Panc1 (cell line): Measurements from ENCODE around the gene NYAP1. TPM values are rescaled to one million over a fixed set of nuclear protein-coding genes. Genes with fewer than 3 reads are reported as not detected.

Experiments used
- ATAC-seq: fragments of 200-7000 bp; cut with Tn5 transposase; 2 replicates; pipeline ENCODE4 v1.9.1; 2020; ENCODE audit warnings: mild to moderate bottlenecking, moderate library complexity
- BruUV-seq: library from RNA; stranded (reverse); fragments of 400-500 nt; replicated peaks from 2 replicates; lab custom pipeline; 2021; lab: Mats Ljungman, UMichigan
- CTCF ChIA-PET: fragments of 300-600 bp; sonication (Branson Sonifier 250); formaldehyde crosslinking; loops from one replicate; lab custom pipeline; 2022; ENCODE audit warnings: antibody characterized with exemption; lab: Charles Lee
- POLR2A ChIA-PET: fragments of 300-600 bp; sonication (Branson Sonifier 250); formaldehyde crosslinking; loops from one replicate; lab custom pipeline; 2022; ENCODE audit warnings: antibody characterized with exemption; lab: Charles Lee
- DNase-seq: peaks from one replicate; pipeline ENCODE4 v3.0.0-alpha.2; 2010; ENCODE audit warnings: low read depth, low spot score
- H3K27ac ChIP-seq: 2 replicates; pipeline ENCODE4 v1.5.1; 2011; ENCODE audit warnings: mild to moderate bottlenecking, low read length, inconsistent platforms
- H3K27me3 ChIP-seq: fragments of 200-500 bp; sonication (Bioruptor generic); 2 replicates; pipeline ENCODE4 v1.6.0; 2014; ENCODE audit warnings: low read length, inconsistent platforms; ENCODE audit not compliant: control insufficient read depth, insufficient read depth
- H3K36me3 ChIP-seq: fragments of 200-500 bp; sonication (Bioruptor generic); 2 replicates; pipeline ENCODE4 v1.5.1; 2014; ENCODE audit warnings: inconsistent platforms, mild to moderate bottlenecking, low read length, moderate library complexity; ENCODE audit not compliant: control insufficient read depth, insufficient read depth
- H3K4me1 ChIP-seq: 2 replicates; pipeline ENCODE4 v1.5.1; 2011; ENCODE audit warnings: inconsistent platforms, mild to moderate bottlenecking, low read length, moderate library complexity; ENCODE audit not compliant: control insufficient read depth, insufficient read depth
- H3K4me3 ChIP-seq, 2 experiments: 2 replicates each; pipeline ENCODE4 v1.5.1; 2011 to 2012; ENCODE audit warnings: low read depth in 2 of 2, low read length in 2 of 2, mild to moderate bottlenecking in 2 of 2, inconsistent platforms in 1 of 2, moderate library complexity in 1 of 2
- H3K9me3 ChIP-seq: fragments of 200-500 bp; sonication (Bioruptor generic); 2 replicates; pipeline ENCODE4 v1.5.1; 2014; ENCODE audit warnings: low read depth, mild to moderate bottlenecking, inconsistent platforms, low read length, moderate library complexity; ENCODE audit not compliant: control insufficient read depth, insufficient read depth
- POLR2AphosphoS5 ChIP-seq: IDR thresholded peaks from 2 replicates; pipeline ENCODE4 v1.6.1; 2012; ENCODE audit warnings: mild to moderate bottlenecking, low read depth, low read length, moderate library complexity
- REST ChIP-seq, 2 experiments: IDR thresholded peaks; 2 replicates each; pipeline ENCODE4 v1.6.1; 2011 to 2012; ENCODE audit warnings: low read depth in 2 of 2, control low read depth in 1 of 2, low read length in 1 of 2, mild to moderate bottlenecking in 1 of 2, moderate library complexity in 1 of 2; ENCODE audit not compliant: insufficient read depth in 1 of 2
- SIN3A ChIP-seq: IDR thresholded peaks from 2 replicates; pipeline ENCODE4 v1.6.1; 2012; ENCODE audit warnings: low read depth, mild to moderate bottlenecking, low read length, moderate library complexity, borderline replicate concordance; ENCODE audit not compliant: insufficient read depth
- TCF7L2 ChIP-seq: IDR thresholded peaks from 2 replicates; pipeline ENCODE4 v1.6.1; 2011; ENCODE audit warnings: mild to moderate bottlenecking, low read depth, low read length, inconsistent platforms
- in situ Hi-C: cut with HindIII; loops from 2 replicates; pipeline ENCODE4 v1.10.0; 2016; ENCODE audit warnings: low sequenced_read_pairs, low pct_unique_long_range_greater_than_20kb
- intact Hi-C: fragments of 100-400 bp; cut with micrococcal nuclease; formaldehyde crosslinking; loops from one replicate; pipeline ENCODE4 v1.10.0; 2022; ENCODE audit not compliant: unreplicated experiment
- total RNA-seq: library from RNA; stranded (reverse); gene quantifications from one replicate; pipeline ENCODE4 v1.2.1, GENCODE V29; 2021; ENCODE audit not compliant: unreplicated experiment
- TF ChIP-seq, protein P1 (sequence below): fragments of 450-650 bp; IDR thresholded peaks from 2 replicates; pipeline ENCODE4 v1.5.1; 2017; ENCODE audit warnings: mild to moderate bottlenecking

NYAP1 gene
- total RNA-seq, 1 experiment from 2014 or later = 4.0 TPM

DNA sequence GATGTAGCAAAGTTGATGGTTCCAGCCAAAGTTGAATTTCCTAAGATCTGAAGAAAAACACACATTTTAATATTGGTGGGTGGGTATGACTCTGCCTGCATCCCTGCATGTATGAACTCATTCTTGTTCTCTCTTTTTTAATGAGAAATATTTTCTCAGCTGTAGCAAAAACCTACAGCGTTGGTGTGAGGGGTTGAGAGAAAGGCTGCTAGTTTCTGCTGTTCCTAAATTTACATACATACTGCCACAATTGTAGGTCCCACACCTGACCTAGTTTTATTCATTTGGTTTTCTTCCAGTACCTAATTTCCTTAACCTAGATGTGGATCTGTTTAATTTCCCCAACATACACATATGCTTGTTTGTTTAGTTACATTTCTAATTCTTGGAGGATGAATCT, 59.9 kb downstream of the NYAP1 start:
- H3K4me3 ChIP-seq = peak overlapping the region in 1 of 2 experiments; percentile 24; a peak in 2 of 4 replicates
- no peak for DNase-seq
- no peak for TF ChIP-seq TCF7L2
- TF ChIP-seq, protein P1, sequence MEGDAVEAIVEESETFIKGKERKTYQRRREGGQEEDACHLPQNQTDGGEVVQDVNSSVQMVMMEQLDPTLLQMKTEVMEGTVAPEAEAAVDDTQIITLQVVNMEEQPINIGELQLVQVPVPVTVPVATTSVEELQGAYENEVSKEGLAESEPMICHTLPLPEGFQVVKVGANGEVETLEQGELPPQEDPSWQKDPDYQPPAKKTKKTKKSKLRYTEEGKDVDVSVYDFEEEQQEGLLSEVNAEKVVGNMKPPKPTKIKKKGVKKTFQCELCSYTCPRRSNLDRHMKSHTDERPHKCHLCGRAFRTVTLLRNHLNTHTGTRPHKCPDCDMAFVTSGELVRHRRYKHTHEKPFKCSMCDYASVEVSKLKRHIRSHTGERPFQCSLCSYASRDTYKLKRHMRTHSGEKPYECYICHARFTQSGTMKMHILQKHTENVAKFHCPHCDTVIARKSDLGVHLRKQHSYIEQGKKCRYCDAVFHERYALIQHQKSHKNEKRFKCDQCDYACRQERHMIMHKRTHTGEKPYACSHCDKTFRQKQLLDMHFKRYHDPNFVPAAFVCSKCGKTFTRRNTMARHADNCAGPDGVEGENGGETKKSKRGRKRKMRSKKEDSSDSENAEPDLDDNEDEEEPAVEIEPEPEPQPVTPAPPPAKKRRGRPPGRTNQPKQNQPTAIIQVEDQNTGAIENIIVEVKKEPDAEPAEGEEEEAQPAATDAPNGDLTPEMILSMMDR = no peak
- no peak for TF ChIP-seq SIN3A
- no peak for TF ChIP-seq POLR2AphosphoS5
- TF ChIP-seq REST (IDR thresholded peaks at IDR 0.05; ENCODE audit: insufficient read depth in 1 of 2, low read depth in 2 of 2, low read length in 1 of 2) = no peak
- intact Hi-C loops (no loop called here), in situ Hi-C loops (no loop called here)
- BruUV-seq = no TSS peak
- H3K9me3 ChIP-seq = no peaks in the 10 kb centered on the region
- peaks cover 58% of the 10 kb centered on the region for H3K4me1 ChIP-seq
- ATAC-seq = no peak
- no peaks in the 10 kb centered on the region for H3K27me3 ChIP-seq
- ChIA-PET CTCF (no interaction called here), POLR2A (interaction anchor here (0.7 to 0.8 kb wide), 2 partner anchors 11 to 147 kb away, joined by 5 to 11 read pairs; no protein-coding TSS in a partner anchor)
- H3K27ac ChIP-seq = peak overlapping the region; percentile 98
- no peaks in the 10 kb centered on the region for H3K36me3 ChIP-seq

GRCh38 chr7:100544386-100544785, 60.7 kb downstream of the NYAP1 start:
- BruUV-seq = no TSS peak
- ChIA-PET CTCF (no interaction called here), POLR2A (no interaction called here)
- TF ChIP-seq TCF7L2 (no peak), REST (IDR thresholded peaks at IDR 0.05; ENCODE audit: insufficient read depth in 1 of 2, low read depth in 2 of 2, low read length in 1 of 2) (no peak), SIN3A (no peak), POLR2AphosphoS5 (no peak)
- TF ChIP-seq, protein P1 = no peak
- Histone ChIP-seq H3K9me3 (no peaks in the 10 kb centered on the region), H3K36me3 (no peaks in the 10 kb centered on the region), H3K4me1 (peaks cover 58% of the 10 kb centered on the region), H3K27me3 (no peaks in the 10 kb centered on the region), H3K4me3 (peak overlapping the region in 1 of 2 experiments; percentile 21; a peak in 1 of 4 replicates), H3K27ac (peak overlapping the region; percentile 98)
- ATAC-seq (no peak), DNase-seq (no peak)
- intact Hi-C loops (no loop called here), in situ Hi-C loops (no loop called here)

Other genes with a start within 250 kb of the NYAP1 start
- gene SPDYE3, start 176.2 kb upstream of the NYAP1 start, total RNA-seq = not detected
- 73.2 TPM for gene PILRB, start 125.8 kb upstream of the NYAP1 start, total RNA-seq
- 4.8 TPM for gene PILRA, start 110.4 kb upstream of the NYAP1 start, total RNA-seq
- 6.5 TPM for gene ZCWPW1, start 55.2 kb upstream of the NYAP1 start, total RNA-seq
- gene MEPCE, start 54.1 kb upstream of the NYAP1 start, total RNA-seq = 72.1 TPM
- gene PPP1R35, start 47.4 kb upstream of the NYAP1 start, total RNA-seq = 74.4 TPM
- 1.5 TPM for gene SPACDR, start 19.7 kb upstream of the NYAP1 start, total RNA-seq
- 82.6 TPM for gene TSC22D4, start 4.7 kb upstream of the NYAP1 start, total RNA-seq
- gene AGFG2, start 55.3 kb downstream of the NYAP1 start, total RNA-seq = 42.5 TPM
- 3.0 TPM for gene SAP25, start 90.0 kb downstream of the NYAP1 start, total RNA-seq
- gene LRCH4, start 102.2 kb downstream of the NYAP1 start, total RNA-seq = 66.4 TPM
- gene FBXO24, start 102.4 kb downstream of the NYAP1 start, total RNA-seq = 0.59 TPM
- gene PCOLCE, start 118.4 kb downstream of the NYAP1 start, total RNA-seq = 13.8 TPM
- 25.0 TPM for gene MOSPD3, start 128.6 kb downstream of the NYAP1 start, total RNA-seq
- 9.1 TPM for gene TFR2, start 157.6 kb downstream of the NYAP1 start, total RNA-seq
- gene ACTL6B, start 172.5 kb downstream of the NYAP1 start, total RNA-seq = not detected
- gene GNB2, start 189.8 kb downstream of the NYAP1 start, total RNA-seq = 289 TPM
- gene GIGYF1, start 210.3 kb downstream of the NYAP1 start, total RNA-seq = 52.6 TPM
- 52.3 TPM for gene POP7, start 222.2 kb downstream of the NYAP1 start, total RNA-seq
- not detected for gene EPO, start 236.5 kb downstream of the NYAP1 start, total RNA-seq
- gene ZAN, start 249.7 kb downstream of the NYAP1 start, total RNA-seq = not detected